Islet of Langerhans (tissue), 1 donor: ENCODE data around the gene GPR179.

Experiments used
- FAIRE-seq: peaks from one replicate; lab custom pipeline; 2011; peaks lifted over from hg19 to GRCh38; lab: Jason Lieb, UNC

GPR179 gene, protein sequence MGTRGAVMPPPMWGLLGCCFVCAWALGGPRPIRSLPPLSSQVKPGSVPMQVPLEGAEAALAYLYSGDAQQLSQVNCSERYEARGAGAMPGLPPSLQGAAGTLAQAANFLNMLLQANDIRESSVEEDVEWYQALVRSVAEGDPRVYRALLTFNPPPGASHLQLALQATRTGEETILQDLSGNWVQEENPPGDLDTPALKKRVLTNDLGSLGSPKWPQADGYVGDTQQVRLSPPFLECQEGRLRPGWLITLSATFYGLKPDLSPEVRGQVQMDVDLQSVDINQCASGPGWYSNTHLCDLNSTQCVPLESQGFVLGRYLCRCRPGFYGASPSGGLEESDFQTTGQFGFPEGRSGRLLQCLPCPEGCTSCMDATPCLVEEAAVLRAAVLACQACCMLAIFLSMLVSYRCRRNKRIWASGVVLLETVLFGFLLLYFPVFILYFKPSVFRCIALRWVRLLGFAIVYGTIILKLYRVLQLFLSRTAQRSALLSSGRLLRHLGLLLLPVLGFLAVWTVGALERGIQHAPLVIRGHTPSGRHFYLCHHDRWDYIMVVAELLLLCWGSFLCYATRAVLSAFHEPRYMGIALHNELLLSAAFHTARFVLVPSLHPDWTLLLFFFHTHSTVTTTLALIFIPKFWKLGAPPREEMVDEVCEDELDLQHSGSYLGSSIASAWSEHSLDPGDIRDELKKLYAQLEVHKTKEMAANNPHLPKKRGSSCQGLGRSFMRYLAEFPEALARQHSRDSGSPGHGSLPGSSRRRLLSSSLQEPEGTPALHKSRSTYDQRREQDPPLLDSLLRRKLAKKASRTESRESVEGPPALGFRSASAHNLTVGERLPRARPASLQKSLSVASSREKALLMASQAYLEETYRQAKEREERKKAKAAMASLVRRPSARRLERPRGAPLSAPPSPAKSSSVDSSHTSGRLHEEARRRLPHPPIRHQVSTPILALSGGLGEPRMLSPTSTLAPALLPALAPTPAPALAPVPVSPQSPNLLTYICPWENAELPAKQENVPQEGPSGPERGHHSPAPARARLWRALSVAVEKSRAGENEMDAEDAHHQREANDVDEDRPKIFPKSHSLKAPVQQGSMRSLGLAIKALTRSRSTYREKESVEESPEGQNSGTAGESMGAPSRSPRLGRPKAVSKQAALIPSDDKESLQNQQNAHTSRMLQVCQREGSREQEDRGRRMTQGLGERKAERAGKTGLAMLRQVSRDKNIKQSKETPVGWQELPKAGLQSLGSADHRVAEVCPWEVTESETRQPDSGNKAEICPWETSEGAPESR (N-terminal part only)

GRCh38 chr17:38343608-38344419 is at the start of gene GPR179:
Gene GPR179 (minus strand): TSS chr17:38343956. CDS start chr17:38343789, 167 bp downstream.
- no peak for FAIRE-seq

DNA sequence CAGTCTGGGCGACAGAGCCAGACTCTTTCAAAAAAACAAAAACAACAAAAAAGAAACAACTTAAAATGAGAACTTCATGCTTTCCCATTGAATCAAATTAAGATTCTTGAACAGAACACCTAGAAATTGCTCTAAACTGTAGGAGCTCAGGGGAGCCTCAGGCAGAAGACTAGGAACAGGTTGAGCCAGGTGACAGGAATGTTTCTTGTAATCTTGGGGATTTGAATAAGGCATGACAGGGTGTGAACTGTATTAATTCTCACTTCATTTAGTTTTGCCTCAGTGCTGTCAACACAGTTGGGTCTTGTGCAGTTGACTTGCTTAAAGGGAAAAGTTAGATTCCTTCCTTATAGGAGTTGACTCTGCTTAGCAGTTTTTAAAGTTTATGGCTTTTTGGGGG is 35.7 kb upstream of the GPR179 start:
- no peak for FAIRE-seq

GRCh38 chr17:38369124-38369886 is 25.5 kb upstream of the GPR179 start:
- no peak for FAIRE-seq

DNA sequence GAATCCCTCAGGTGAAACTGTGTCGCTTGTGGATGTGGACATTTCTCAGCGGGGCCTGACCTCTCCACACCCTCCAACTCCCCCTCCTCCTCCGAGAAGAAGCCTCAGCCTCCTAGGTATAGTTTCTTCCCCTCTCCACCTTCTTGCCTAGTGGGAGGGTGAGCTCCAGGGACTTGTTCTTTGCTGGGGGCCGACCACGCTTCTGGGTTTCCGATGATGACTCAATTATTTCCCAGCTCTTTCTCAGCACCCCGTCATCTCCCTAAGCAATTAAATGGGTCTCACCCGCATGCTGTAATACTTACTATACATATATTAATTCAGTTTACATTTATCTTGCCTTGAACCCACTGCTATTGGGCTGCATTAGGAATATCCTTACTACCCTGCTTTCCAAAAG is 21.0 kb upstream of the GPR179 start:
- no peak for FAIRE-seq

- FAIRE-seq = no peak
These were observed 19.3 kb upstream of the GPR179 start for GRCh38 chr17:38363016-38363415.

DNA sequence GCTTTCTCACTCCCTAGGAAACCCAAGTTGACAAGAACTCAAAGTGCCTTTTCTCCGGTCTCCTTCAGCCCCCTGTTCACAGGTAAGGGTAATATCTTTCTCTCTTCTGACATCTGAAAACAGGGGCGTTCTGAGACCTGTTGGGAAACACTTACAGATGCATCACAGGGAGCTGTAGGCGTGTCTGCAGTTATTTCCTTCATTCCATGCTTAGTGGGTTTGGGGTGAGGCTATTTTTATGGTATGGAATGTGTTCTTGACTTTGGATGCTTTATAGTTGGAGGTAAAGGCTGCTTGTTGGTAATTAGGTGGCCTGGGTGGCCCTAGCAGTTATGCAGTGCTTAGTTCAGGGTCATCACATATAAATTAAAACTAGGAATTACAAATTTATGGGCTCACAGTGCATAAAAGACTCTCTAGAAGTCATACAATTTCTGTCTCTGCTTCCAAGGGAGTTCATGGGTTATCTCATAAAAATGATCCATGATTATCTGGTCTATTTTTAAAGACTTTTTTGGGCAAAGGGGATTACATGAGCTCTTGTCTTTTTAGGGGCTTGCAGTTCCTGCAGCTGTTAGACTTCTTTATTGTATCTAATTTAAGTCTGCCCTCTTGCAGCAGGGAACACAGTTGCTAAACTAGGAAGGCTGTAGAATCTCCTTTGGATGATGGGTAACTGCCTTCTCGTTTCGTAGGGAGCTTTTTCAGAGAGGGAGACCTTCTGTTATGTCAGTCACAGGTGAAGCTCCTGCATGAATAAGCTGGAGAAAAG is 18.1 kb upstream of the GPR179 start:
- no peak for FAIRE-seq

DNA sequence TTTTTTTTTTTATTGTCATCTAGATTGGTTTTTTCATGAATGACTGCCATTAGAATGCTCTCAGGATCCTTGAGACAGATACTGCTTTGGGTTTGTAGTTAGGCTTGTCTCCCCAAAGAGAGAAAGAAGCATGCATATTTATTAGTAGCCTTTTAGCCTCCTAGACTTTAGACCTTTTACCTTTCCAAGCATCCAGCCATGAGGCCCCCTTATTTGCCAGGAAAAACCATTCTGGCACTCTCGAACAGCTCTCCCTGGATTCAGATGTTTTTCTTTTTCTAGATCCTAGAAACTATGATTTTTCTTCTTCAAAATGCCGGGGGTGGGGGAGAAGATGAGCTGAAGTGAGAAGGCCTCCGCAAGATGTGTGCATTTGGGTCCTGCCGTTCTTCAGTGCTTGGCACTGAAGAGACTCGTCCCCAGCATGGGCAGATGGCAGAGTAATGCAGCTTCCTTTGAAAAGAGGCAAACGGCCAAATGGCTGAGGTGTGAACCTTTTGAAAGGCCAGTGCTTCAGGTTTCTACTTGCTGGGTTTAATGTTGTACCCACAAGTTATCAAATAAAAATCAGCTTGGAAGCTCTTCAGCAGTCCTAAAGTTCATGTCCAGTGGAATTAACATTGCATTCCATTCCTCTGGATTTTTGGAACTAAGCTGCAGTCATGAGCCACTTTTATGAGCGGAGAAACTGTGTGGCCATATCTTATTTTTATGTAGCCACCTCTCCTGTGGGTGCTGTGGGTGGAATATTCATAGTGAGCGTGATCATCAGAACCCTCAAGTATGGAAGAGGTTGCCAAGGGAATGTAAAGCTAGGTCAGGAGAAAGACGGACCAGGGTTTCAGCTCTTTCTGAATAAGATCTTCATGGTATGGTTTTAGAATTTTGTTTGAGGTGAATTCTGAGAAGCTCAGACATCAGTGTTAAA is 15.1 kb upstream of the GPR179 start:
- no peak for FAIRE-seq

- no peak for FAIRE-seq
These were observed 13.8 kb upstream of the GPR179 start for GRCh38 chr17:38357486-38358123.

DNA sequence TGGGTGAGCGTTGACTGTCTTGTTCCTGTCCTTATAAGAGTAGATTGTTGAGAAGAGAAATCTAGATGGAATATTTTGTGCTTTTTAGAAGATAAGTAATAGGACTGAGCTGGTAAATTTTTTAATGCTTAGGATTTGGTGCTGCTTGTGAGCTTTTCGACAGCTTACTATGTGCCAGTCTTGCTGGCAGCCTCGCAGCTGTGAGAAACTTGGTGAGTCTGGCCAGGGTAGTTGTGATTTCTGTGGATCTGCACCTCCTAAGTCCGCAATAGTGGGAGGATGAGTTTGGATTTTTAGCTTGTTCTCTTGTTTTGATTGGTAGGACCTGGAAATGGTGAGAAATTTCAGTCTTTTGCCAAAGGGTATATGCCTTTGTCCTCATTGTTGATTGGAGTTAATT is 11.5 kb upstream of the GPR179 start:
- FAIRE-seq = no peak

DNA sequence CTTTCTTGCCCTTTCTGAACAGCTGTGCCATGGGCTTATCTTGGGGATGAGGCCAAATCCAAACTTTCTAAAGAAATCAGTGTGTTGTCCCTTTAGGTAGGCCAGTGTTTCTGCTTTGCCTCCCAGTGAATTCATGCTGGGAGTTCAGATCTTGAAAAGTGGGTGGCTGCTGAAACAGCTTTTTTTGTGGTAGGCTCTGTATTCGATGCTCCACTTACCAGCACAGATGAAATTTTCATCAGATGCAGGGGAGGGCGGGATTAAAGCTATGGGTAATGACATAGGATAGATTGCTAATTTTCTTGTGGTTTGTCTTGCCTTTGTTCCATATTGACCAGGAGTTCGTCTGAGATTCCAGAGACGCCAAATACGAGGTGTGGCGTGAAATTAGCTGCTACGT is 10.7 kb upstream of the GPR179 start:
- no peak for FAIRE-seq

DNA sequence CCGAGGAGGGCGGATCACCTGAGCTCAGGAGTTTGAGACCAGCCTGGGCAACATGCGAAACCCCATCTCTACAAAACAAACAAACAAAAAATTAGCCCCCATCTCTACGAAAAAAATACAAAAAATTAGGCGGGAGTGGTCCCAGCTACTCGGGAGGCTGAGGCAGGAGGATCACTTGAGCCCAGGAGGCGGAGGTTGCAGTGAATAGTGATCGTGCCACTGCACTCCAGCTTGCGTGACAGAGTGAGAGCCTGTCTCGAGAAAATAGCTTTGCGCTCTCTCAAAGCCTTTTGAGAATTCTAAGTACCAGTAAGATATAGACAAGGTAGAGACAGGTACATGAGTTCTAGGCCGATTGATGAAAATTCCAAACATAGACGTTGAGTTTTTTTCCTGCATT is 9.9 kb upstream of the GPR179 start:
- FAIRE-seq = no peak

- FAIRE-seq = no peak
These were observed 9.4 kb upstream of the GPR179 start for GRCh38 chr17:38353086-38353604.

DNA sequence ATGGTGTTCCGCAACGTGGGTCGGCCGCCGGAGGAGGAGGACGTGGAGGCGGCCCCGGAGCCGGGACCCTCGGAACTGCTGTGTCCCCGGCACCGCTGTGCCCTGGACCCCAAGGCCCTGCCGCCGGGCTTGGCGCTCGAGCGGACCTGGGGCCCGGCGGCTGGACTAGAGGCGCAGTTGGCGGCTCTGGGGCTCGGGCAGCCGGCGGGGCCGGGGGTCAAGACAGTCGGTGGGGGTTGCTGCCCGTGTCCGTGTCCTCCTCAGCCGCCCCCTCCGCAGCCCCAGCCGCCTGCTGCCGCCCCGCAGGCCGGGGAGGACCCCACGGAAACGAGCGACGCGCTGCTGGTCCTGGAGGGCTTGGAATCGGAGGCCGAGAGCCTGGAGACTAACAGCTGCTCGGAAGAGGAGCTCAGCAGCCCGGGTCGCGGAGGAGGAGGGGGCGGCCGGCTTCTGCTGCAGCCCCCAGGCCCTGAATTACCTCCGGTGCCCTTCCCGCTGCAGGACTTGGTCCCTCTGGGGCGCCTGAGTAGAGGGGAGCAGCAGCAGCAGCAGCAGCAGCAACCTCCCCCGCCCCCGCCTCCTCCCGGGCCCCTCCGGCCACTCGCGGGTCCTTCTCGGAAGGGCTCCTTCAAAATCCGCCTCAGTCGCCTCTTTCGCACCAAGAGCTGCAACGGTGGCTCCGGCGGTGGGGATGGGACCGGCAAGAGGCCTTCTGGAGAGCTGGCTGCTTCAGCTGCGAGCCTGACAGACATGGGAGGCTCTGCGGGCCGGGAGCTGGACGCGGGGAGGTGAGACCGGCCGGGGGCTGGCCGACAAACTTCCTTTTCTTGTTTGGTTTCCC is 8.7 kb upstream of the GPR179 start:
- FAIRE-seq = no peak

DNA sequence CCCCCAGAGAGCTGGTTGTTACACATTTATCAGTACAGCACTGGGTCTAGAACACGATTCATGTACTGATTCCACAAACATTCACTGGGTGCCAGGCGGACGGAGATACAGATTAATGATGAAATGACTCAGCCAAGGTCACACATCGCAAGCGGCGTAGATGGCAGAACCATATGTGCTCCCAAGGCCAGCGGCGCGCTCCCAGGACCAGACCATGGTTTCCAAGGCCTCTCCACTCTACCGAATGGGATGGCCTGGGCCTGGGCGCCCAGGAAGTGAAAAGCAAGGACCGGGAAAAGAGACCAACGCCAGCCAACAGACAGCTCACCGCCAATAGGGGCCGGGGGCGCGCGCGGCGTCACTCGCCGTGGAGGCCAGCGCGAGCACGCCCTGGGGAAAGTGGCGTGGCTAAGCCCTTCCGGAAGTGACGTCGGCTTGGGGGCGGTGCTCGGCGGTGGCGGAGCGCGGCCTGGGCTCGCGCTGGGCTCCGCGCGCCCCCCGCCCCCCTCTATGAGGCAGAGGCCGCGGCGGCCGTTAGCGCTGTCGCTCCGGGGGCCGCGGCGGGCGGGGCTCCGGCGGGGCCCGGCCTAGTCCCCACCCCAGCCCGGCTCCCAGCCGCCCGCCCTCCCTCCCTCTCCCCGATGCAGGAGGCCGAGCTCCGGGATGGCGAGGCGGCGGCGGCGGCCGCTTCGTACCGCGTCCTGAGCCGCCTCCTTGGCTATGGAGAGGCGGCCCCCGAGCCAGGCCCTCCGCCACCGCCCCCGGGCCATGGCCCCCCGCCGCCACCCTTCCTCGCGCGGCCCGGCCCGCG is 7.9 kb upstream of the GPR179 start, which contains the start of gene SOCS7:
SOCS7 (plus strand) TSS at position 433 of the 811 bp plus-strand sequence; CDS start at position 642, 209 bp downstream.
- FAIRE-seq = no peak

GRCh38 chr17:38350035-38350434 is 6.3 kb upstream of the GPR179 start:
- FAIRE-seq = no peak

- no peak for FAIRE-seq
These were observed 5.5 kb upstream of the GPR179 start for GRCh38 chr17:38349097-38349730.
